Panc1 (cell line): Measurements from ENCODE around the gene KDM1A.

Experiments
- CTCF ChIP-seq: fragments of 450-650 bp; IDR thresholded peaks from 2 replicates; pipeline ENCODE4 v1.5.1; 2017; ENCODE audit warnings: mild to moderate bottlenecking
- POLR2AphosphoS5 ChIP-seq: IDR thresholded peaks from 2 replicates; pipeline ENCODE4 v1.6.1; 2012; ENCODE audit warnings: mild to moderate bottlenecking, low read depth, low read length, moderate library complexity

- TF ChIP-seq CTCF: no peak
- TF ChIP-seq POLR2AphosphoS5: no peak
Measured at GRCh38 chr1:23088027-23088426, 68.8 kb downstream of the KDM1A start.
